Upper lobe of left lung (tissue), 4 donors: ENCODE results near the gene CCDC171.
"Not testable (repeated sequence)": the region's sequence is repeated elsewhere in the genome, so short reads cannot be mapped to it uniquely, and the experiment has no call there.

Experiments used
- EP300 ChIP-seq, 4 donors: sonication (generic); formaldehyde crosslinking; IDR thresholded peaks; one replicate each; pipeline ENCODE4 v1.5.1; 2017; ENCODE audit warnings: antibody characterized with exemption in 4 of 4, control low read depth in 2 of 4
- POLR2A ChIP-seq, 4 donors: fragments of 450-650 bp; IDR thresholded peaks; one replicate each; pipeline ENCODE4 v1.5.1; 2016 to 2017; ENCODE audit warnings: antibody characterized with exemption in 4 of 4, mild to moderate bottlenecking in 2 of 4

GRCh38 chr9:15810219-15810899, 257.5 kb downstream of the CCDC171 start:
- TF ChIP-seq POLR2A, EP300 (IDR thresholded peaks at IDR 0.05): not testable (repeated sequence)
